ENCODE data around the gene PHIP.
"Not testable (repeated sequence)": the region's sequence is repeated elsewhere in the genome, so short reads cannot be mapped to it uniquely, and the experiment has no call there.

Gene PHIP

DNA sequence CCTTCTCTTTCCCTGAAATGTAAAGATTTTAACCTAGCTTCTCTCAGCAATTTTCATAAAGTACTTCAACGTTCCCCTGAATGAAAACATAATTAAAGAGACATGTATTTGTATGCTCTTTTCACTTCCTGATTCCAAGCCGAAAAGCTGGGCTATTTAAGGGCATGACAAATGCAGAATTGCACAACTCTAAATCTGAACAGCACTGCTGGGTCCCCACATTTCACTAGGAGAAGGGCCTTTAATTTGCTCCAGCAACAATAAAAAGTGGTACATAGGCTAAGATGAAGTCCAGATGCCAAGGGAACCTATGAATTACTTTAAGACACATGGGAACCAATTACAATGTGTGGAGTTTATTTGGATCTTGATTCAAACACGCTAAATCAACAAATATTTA, 168.7 kb downstream of the PHIP start:
- no peak overlapping the region for H3K9ac ChIP-seq
- H3K9me3 ChIP-seq (ENCODE audit: control insufficient read depth, low read length) = no peaks in the 10 kb centered on the region
- no peak overlapping the region for H3K27ac ChIP-seq
- no peaks in the 10 kb centered on the region for H3K27me3 ChIP-seq (ENCODE audit: control insufficient read depth, insufficient read depth, low read length)
- H3K4me3 ChIP-seq (ENCODE audit: low read depth, low read length) = no peak overlapping the region
- H3K79me2 ChIP-seq = no peaks in the 10 kb centered on the region
- H3K36me3 ChIP-seq (ENCODE audit: control insufficient read depth, insufficient read depth, low read length) = no peaks in the 10 kb centered on the region
- TF ChIP-seq, protein P1, sequence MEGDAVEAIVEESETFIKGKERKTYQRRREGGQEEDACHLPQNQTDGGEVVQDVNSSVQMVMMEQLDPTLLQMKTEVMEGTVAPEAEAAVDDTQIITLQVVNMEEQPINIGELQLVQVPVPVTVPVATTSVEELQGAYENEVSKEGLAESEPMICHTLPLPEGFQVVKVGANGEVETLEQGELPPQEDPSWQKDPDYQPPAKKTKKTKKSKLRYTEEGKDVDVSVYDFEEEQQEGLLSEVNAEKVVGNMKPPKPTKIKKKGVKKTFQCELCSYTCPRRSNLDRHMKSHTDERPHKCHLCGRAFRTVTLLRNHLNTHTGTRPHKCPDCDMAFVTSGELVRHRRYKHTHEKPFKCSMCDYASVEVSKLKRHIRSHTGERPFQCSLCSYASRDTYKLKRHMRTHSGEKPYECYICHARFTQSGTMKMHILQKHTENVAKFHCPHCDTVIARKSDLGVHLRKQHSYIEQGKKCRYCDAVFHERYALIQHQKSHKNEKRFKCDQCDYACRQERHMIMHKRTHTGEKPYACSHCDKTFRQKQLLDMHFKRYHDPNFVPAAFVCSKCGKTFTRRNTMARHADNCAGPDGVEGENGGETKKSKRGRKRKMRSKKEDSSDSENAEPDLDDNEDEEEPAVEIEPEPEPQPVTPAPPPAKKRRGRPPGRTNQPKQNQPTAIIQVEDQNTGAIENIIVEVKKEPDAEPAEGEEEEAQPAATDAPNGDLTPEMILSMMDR (IDR thresholded peaks at IDR 0.05) = no peak
- no peak overlapping the region for H3K4me2 ChIP-seq (ENCODE audit: low read length)
- no peak overlapping the region for H2AFZ ChIP-seq
- H3K4me1 ChIP-seq = peaks cover 3% of the 10 kb centered on the region

DNA sequence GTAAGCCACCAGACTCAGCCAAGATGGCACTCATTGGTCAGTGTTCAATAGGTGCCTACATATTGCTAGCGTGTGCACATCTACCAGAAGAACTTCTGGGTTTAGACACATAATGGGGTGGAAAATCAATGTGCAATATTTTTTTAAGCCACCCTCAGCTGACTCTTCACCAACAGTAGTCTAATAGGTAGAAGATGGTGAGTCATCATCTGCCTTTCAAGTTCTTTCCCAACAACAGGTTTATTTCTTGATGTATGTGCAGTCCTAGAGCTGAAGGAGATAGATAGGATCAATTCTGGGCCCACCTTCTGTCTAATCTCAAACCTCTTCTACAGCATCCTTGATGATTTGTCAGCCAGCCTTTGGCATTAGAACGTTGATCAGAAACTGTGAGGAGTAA, 169.4 kb downstream of the PHIP start:
- TF ChIP-seq, protein P1 (IDR thresholded peaks at IDR 0.05) = no peak
- Histone ChIP-seq H3K4me1 (peaks cover 3% of the 10 kb centered on the region), H3K9ac (no peak overlapping the region)

GRCh38 chr6:78896227-78896626, 181.8 kb downstream of the PHIP start:
- Histone ChIP-seq H3K4me1 (no peaks in the 10 kb centered on the region), H3K27ac (no peak overlapping the region), H3K4me2 (ENCODE audit: low read length) (no peak overlapping the region), H3K79me2 (no peaks in the 10 kb centered on the region), H3K9ac (no peak overlapping the region), H3K36me3 (ENCODE audit: control insufficient read depth, insufficient read depth, low read length) (no peaks in the 10 kb centered on the region), H3K27me3 (ENCODE audit: control insufficient read depth, insufficient read depth, low read length) (no peaks in the 10 kb centered on the region), H3K4me3 (ENCODE audit: low read depth, low read length) (no peak overlapping the region), H2AFZ (no peak overlapping the region), H3K9me3 (ENCODE audit: control insufficient read depth, low read length) (no peaks in the 10 kb centered on the region)
- TF ChIP-seq, protein P1 (IDR thresholded peaks at IDR 0.05) = no peak

More for the DNA sequence above, 169.4 kb downstream of the PHIP start:
- Histone ChIP-seq H3K4me2 (ENCODE audit: low read length) (no peak overlapping the region), H3K27me3 (ENCODE audit: control insufficient read depth, insufficient read depth, low read length) (no peaks in the 10 kb centered on the region), H3K27ac (no peak overlapping the region), H2AFZ (no peak overlapping the region), H3K4me3 (ENCODE audit: low read depth, low read length) (no peak overlapping the region), H3K36me3 (ENCODE audit: control insufficient read depth, insufficient read depth, low read length) (no peaks in the 10 kb centered on the region), H3K9me3 (ENCODE audit: control insufficient read depth, low read length) (no peaks in the 10 kb centered on the region), H3K79me2 (no peaks in the 10 kb centered on the region)

- H3K27ac ChIP-seq; H3K9ac ChIP-seq; H3K36me3 ChIP-seq (ENCODE audit: control insufficient read depth, insufficient read depth, low read length); H2AFZ ChIP-seq; H3K4me2 ChIP-seq (ENCODE audit: low read length); H3K4me1 ChIP-seq; H3K27me3 ChIP-seq (ENCODE audit: control insufficient read depth, insufficient read depth, low read length); H3K79me2 ChIP-seq; H3K9me3 ChIP-seq (ENCODE audit: control insufficient read depth, low read length); H3K4me3 ChIP-seq (ENCODE audit: low read depth, low read length): not testable (repeated sequence)
Measured at GRCh38 chr6:78889901-78890300, 188.2 kb downstream of the PHIP start.

All from parathyroid adenoma (tissue), 2 donors.